ENCODE data around the gene GPX3.
A peak's percentile ranks its signal among the peaks of the same experiment; 100 is the strongest.

Gene GPX3

GRCh38 chr5:151020304-151021110 is at the start of gene GPX3:
TSS of gene GPX3 (plus strand) at chr5:151020591. CDS start at chr5:151020655, 64 bp downstream.
- Histone ChIP-seq H3K9ac (ENCODE audit: low read length) (peak within 1 kb of the TSS; percentile 67), H3K27me3 (ENCODE audit: control insufficient read depth, insufficient read depth, low read length) (no peaks in the 10 kb centered on the region), H3K9me3 (ENCODE audit: control insufficient read depth, low read length) (no peaks in the 10 kb centered on the region), H3K4me3 (ENCODE audit: low read length) (peak within 1 kb of the TSS; percentile 49), H3K36me3 (ENCODE audit: control insufficient read depth, insufficient read depth, low read length) (no peaks in the 10 kb centered on the region), H3K4me1 (ENCODE audit: control insufficient read depth, insufficient read depth, low read length) (peaks cover 36% of the 10 kb centered on the region)

GRCh38 chr5:150978590-150978989 is 41.8 kb upstream of the GPX3 start:
- Histone ChIP-seq H3K36me3 (ENCODE audit: control insufficient read depth, insufficient read depth, low read length) (no peaks in the 10 kb centered on the region), H3K9me3 (ENCODE audit: control insufficient read depth, low read length) (no peaks in the 10 kb centered on the region), H3K27me3 (ENCODE audit: control insufficient read depth, insufficient read depth, low read length) (no peaks in the 10 kb centered on the region), H3K4me1 (ENCODE audit: control insufficient read depth, insufficient read depth, low read length) (no peaks in the 10 kb centered on the region), H3K4me3 (ENCODE audit: low read length) (no peak overlapping the region), H3K9ac (ENCODE audit: low read length) (no peak overlapping the region)

GRCh38 chr5:150987746-150988145 is 32.6 kb upstream of the GPX3 start:
- H3K9me3 ChIP-seq (ENCODE audit: control insufficient read depth, low read length), result no peaks in the 10 kb centered on the region
- no peaks in the 10 kb centered on the region for H3K27me3 ChIP-seq (ENCODE audit: control insufficient read depth, insufficient read depth, low read length)
- H3K36me3 ChIP-seq (ENCODE audit: control insufficient read depth, insufficient read depth, low read length), result no peaks in the 10 kb centered on the region
- H3K4me3 ChIP-seq (ENCODE audit: low read length), result no peak overlapping the region
- no peaks in the 10 kb centered on the region for H3K4me1 ChIP-seq (ENCODE audit: control insufficient read depth, insufficient read depth, low read length)
- H3K9ac ChIP-seq (ENCODE audit: low read length), result no peak overlapping the region

GRCh38 chr5:150989695-150990094 is 30.7 kb upstream of the GPX3 start:
- Histone ChIP-seq H3K9ac (ENCODE audit: low read length) (no peak overlapping the region), H3K4me3 (ENCODE audit: low read length) (no peak overlapping the region), H3K4me1 (ENCODE audit: control insufficient read depth, insufficient read depth, low read length) (no peaks in the 10 kb centered on the region), H3K36me3 (ENCODE audit: control insufficient read depth, insufficient read depth, low read length) (no peaks in the 10 kb centered on the region), H3K27me3 (ENCODE audit: control insufficient read depth, insufficient read depth, low read length) (no peaks in the 10 kb centered on the region), H3K9me3 (ENCODE audit: control insufficient read depth, low read length) (no peaks in the 10 kb centered on the region)

GRCh38 chr5:150992705-150993104 is 27.7 kb upstream of the GPX3 start:
- Histone ChIP-seq H3K4me1 (ENCODE audit: control insufficient read depth, insufficient read depth, low read length) (no peaks in the 10 kb centered on the region), H3K36me3 (ENCODE audit: control insufficient read depth, insufficient read depth, low read length) (no peaks in the 10 kb centered on the region), H3K9me3 (ENCODE audit: control insufficient read depth, low read length) (no peaks in the 10 kb centered on the region), H3K4me3 (ENCODE audit: low read length) (no peak overlapping the region), H3K9ac (ENCODE audit: low read length) (no peak overlapping the region), H3K27me3 (ENCODE audit: control insufficient read depth, insufficient read depth, low read length) (no peaks in the 10 kb centered on the region)

GRCh38 chr5:150993422-150993821 is 27.0 kb upstream of the GPX3 start:
- Histone ChIP-seq H3K27me3 (ENCODE audit: control insufficient read depth, insufficient read depth, low read length) (no peaks in the 10 kb centered on the region), H3K4me1 (ENCODE audit: control insufficient read depth, insufficient read depth, low read length) (no peaks in the 10 kb centered on the region), H3K4me3 (ENCODE audit: low read length) (no peak overlapping the region), H3K9ac (ENCODE audit: low read length) (no peak overlapping the region), H3K9me3 (ENCODE audit: control insufficient read depth, low read length) (no peaks in the 10 kb centered on the region), H3K36me3 (ENCODE audit: control insufficient read depth, insufficient read depth, low read length) (no peaks in the 10 kb centered on the region)

GRCh38 chr5:150993826-150994412 is 26.5 kb upstream of the GPX3 start:
- H3K4me1 ChIP-seq (ENCODE audit: control insufficient read depth, insufficient read depth, low read length), result no peaks in the 10 kb centered on the region
- H3K27me3 ChIP-seq (ENCODE audit: control insufficient read depth, insufficient read depth, low read length), result no peaks in the 10 kb centered on the region
- H3K9ac ChIP-seq (ENCODE audit: low read length), result no peak overlapping the region
- H3K4me3 ChIP-seq (ENCODE audit: low read length), result no peak overlapping the region
- no peaks in the 10 kb centered on the region for H3K9me3 ChIP-seq (ENCODE audit: control insufficient read depth, low read length)
- no peaks in the 10 kb centered on the region for H3K36me3 ChIP-seq (ENCODE audit: control insufficient read depth, insufficient read depth, low read length)

GRCh38 chr5:150999704-151000442 is 20.5 kb upstream of the GPX3 start:
- Histone ChIP-seq H3K9me3 (ENCODE audit: control insufficient read depth, low read length) (no peaks in the 10 kb centered on the region), H3K4me1 (ENCODE audit: control insufficient read depth, insufficient read depth, low read length) (no peaks in the 10 kb centered on the region), H3K27me3 (ENCODE audit: control insufficient read depth, insufficient read depth, low read length) (no peaks in the 10 kb centered on the region), H3K9ac (ENCODE audit: low read length) (no peak overlapping the region), H3K4me3 (ENCODE audit: low read length) (no peak overlapping the region), H3K36me3 (ENCODE audit: control insufficient read depth, insufficient read depth, low read length) (no peaks in the 10 kb centered on the region)

- H3K9me3 ChIP-seq (ENCODE audit: control insufficient read depth, low read length), result no peaks in the 10 kb centered on the region
- no peaks in the 10 kb centered on the region for H3K27me3 ChIP-seq (ENCODE audit: control insufficient read depth, insufficient read depth, low read length)
- no peak overlapping the region for H3K9ac ChIP-seq (ENCODE audit: low read length)
- no peaks in the 10 kb centered on the region for H3K36me3 ChIP-seq (ENCODE audit: control insufficient read depth, insufficient read depth, low read length)
- H3K4me1 ChIP-seq (ENCODE audit: control insufficient read depth, insufficient read depth, low read length), result peaks cover 6% of the 10 kb centered on the region
- H3K4me3 ChIP-seq (ENCODE audit: low read length), result no peak overlapping the region
Observed at GRCh38 chr5:151001436-151001835, 19.0 kb upstream of the GPX3 start.

GRCh38 chr5:151002250-151002649 is 18.1 kb upstream of the GPX3 start:
- Histone ChIP-seq H3K9ac (ENCODE audit: low read length) (no peak overlapping the region), H3K4me1 (ENCODE audit: control insufficient read depth, insufficient read depth, low read length) (peaks cover 14% of the 10 kb centered on the region), H3K27me3 (ENCODE audit: control insufficient read depth, insufficient read depth, low read length) (no peaks in the 10 kb centered on the region), H3K36me3 (ENCODE audit: control insufficient read depth, insufficient read depth, low read length) (no peaks in the 10 kb centered on the region), H3K4me3 (ENCODE audit: low read length) (no peak overlapping the region), H3K9me3 (ENCODE audit: control insufficient read depth, low read length) (no peaks in the 10 kb centered on the region)

GRCh38 chr5:151002681-151003502 is 17.5 kb upstream of the GPX3 start:
- Histone ChIP-seq H3K4me1 (ENCODE audit: control insufficient read depth, insufficient read depth, low read length) (peaks cover 20% of the 10 kb centered on the region), H3K9ac (ENCODE audit: low read length) (no peak overlapping the region), H3K4me3 (ENCODE audit: low read length) (no peak overlapping the region), H3K27me3 (ENCODE audit: control insufficient read depth, insufficient read depth, low read length) (no peaks in the 10 kb centered on the region), H3K36me3 (ENCODE audit: control insufficient read depth, insufficient read depth, low read length) (no peaks in the 10 kb centered on the region), H3K9me3 (ENCODE audit: control insufficient read depth, low read length) (no peaks in the 10 kb centered on the region)
